Esophagus muscularis mucosa (tissue), 4 donors: ENCODE data around the gene LRRC8D.

ENCODE experiments used
- EP300 ChIP-seq: sonication (generic); formaldehyde crosslinking; IDR thresholded peaks from one replicate; pipeline ENCODE4 v1.6.1; 2017; ENCODE audit warnings: antibody characterized with exemption
- POLR2A ChIP-seq: fragments of 450-650 bp; IDR thresholded peaks from one replicate; pipeline ENCODE4 v1.6.1; 2017; ENCODE audit warnings: antibody characterized with exemption, moderate library complexity, mild to moderate bottlenecking, low read depth
- POLR2AphosphoS5 ChIP-seq, 2 donors: sonication (generic); formaldehyde crosslinking; IDR thresholded peaks; one replicate each; pipeline ENCODE4 v1.6.1; 2017; ENCODE audit warnings: antibody characterized with exemption in 2 of 2
- TF ChIP-seq, protein P1 (sequence below), 3 experiments: fragments of 200-600 bp in 2 of 3; fragments of 450-650 bp in 1 of 3; sonication (generic) in 2 of 3; IDR thresholded peaks; one replicate each; pipeline ENCODE4 v1.5.1; 2017 to 2019; ENCODE audit warnings: antibody characterized with exemption in 3 of 3, mild to moderate bottlenecking in 2 of 3, moderate library complexity in 1 of 3

DNA sequence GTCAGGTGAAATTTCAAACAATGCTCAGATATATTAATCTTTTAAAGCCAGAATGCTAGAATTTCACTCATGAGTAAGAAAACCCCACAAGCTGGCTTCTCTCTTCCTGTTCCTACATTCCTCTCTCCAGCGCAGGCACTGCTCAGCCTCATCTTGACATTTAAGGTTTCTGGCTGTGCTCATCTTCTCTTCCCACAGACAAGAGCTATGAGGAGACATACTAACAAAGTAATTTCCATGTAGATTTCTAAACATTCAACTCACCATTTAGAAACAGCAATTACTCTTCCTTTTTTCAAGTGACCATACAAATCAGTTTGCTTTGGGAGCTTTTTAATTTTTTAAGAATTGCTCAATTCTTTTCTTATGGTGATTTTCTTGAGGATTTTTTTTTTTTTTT, 7.8 kb upstream of the LRRC8D start:
- TF ChIP-seq, protein P1, sequence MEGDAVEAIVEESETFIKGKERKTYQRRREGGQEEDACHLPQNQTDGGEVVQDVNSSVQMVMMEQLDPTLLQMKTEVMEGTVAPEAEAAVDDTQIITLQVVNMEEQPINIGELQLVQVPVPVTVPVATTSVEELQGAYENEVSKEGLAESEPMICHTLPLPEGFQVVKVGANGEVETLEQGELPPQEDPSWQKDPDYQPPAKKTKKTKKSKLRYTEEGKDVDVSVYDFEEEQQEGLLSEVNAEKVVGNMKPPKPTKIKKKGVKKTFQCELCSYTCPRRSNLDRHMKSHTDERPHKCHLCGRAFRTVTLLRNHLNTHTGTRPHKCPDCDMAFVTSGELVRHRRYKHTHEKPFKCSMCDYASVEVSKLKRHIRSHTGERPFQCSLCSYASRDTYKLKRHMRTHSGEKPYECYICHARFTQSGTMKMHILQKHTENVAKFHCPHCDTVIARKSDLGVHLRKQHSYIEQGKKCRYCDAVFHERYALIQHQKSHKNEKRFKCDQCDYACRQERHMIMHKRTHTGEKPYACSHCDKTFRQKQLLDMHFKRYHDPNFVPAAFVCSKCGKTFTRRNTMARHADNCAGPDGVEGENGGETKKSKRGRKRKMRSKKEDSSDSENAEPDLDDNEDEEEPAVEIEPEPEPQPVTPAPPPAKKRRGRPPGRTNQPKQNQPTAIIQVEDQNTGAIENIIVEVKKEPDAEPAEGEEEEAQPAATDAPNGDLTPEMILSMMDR (IDR thresholded peaks at IDR 0.05), result no peak
- TF ChIP-seq POLR2AphosphoS5 (IDR thresholded peaks at IDR 0.05), result peak in 1 of 2 donors; percentile 66
- no peak for TF ChIP-seq EP300
- no peak for TF ChIP-seq POLR2A
